Endodermal cell (in vitro differentiated cells): Measurements from ENCODE around the gene NFATC1. TPM values are rescaled to one million over a fixed set of nuclear protein-coding genes. Genes with fewer than 3 reads are reported as not detected.

Experiments used
- DNase-seq: peaks from one replicate; pipeline ENCODE4 v3.0.0-alpha.2; 2017
- H3K27ac ChIP-seq: 2 replicates; pipeline ENCODE4 v1.5.1; 2013; ENCODE audit warnings: mild to moderate bottlenecking, low read depth, low read length, moderate library complexity
- H3K27me3 ChIP-seq: 2 replicates; pipeline ENCODE4 v1.6.1; 2013; ENCODE audit warnings: mild to moderate bottlenecking, low read length, moderate library complexity; ENCODE audit not compliant: insufficient read depth, control insufficient read depth, poor library complexity, severe bottlenecking
- H3K36me3 ChIP-seq: 2 replicates; pipeline ENCODE4 v1.7.0; 2013; ENCODE audit warnings: mild to moderate bottlenecking, low read length, moderate library complexity; ENCODE audit not compliant: control insufficient read depth, insufficient read depth
- H3K4me1 ChIP-seq: one replicate; pipeline ENCODE4 v1.7.0; 2013; ENCODE audit warnings: low read length; ENCODE audit not compliant: control insufficient read depth, insufficient read depth
- H3K4me3 ChIP-seq: 2 replicates; pipeline ENCODE4 v1.5.1; 2013; ENCODE audit warnings: mild to moderate bottlenecking, low read length, moderate library complexity
- H3K9ac ChIP-seq: 2 replicates; pipeline ENCODE4 v1.6.1; 2013; ENCODE audit warnings: mild to moderate bottlenecking, low read length, moderate library complexity; ENCODE audit not compliant: poor library complexity, severe bottlenecking; ENCODE audit errors: extremely low read depth
- H3K9me3 ChIP-seq: 2 replicates; pipeline ENCODE4 v1.6.1; 2013; ENCODE audit warnings: mild to moderate bottlenecking, low read length, moderate library complexity; ENCODE audit not compliant: control insufficient read depth
- H3K27ac Mint-ChIP-seq: 2 replicates; pipeline ENCODE4 v1.8.0; 2020; ENCODE audit warnings: mixed read lengths
- H3K27me3 Mint-ChIP-seq: 2 replicates; pipeline ENCODE4 v1.8.0; 2021; ENCODE audit warnings: mild to moderate bottlenecking, mixed read lengths; ENCODE audit not compliant: insufficient read depth
- H3K36me3 Mint-ChIP-seq: 2 replicates; pipeline ENCODE4 v1.8.0; 2020; ENCODE audit warnings: low read depth, mixed read lengths
- H3K4me1 Mint-ChIP-seq: 2 replicates; pipeline ENCODE4 v1.8.0; 2020; ENCODE audit warnings: mixed read lengths
- H3K4me3 Mint-ChIP-seq: 2 replicates; pipeline ENCODE4 v1.8.0; 2020; ENCODE audit warnings: mild to moderate bottlenecking, moderate library complexity, mixed read lengths
- H3K9me3 Mint-ChIP-seq: 2 replicates; pipeline ENCODE4 v1.8.0; 2020; ENCODE audit warnings: mild to moderate bottlenecking, mixed read lengths
- CTCF ChIP-seq: fragments of 200-600 bp; sonication (generic); conservative IDR thresholded peaks from 2 replicates; pipeline ENCODE4 v1.5.0; 2021; ENCODE audit warnings: antibody characterized with exemption, mild to moderate bottlenecking
- WGBS, 2 experiments: methylation state at CpG; one replicate each; pipeline versions ENCODE4 v1.1.5 to v1.1.7; 2013; ENCODE audit warnings: missing lambda C conversion rate in 2 of 2, mixed read lengths in 1 of 2; ENCODE audit not compliant: insufficient coverage in 1 of 2, insufficient read length in 1 of 2; 5-methylcytosine and 5-hydroxymethylcytosine counted together
- total RNA-seq, 2 donors: library from RNA; stranded (reverse); fragmentation: NEBNext Ultra II Directional in 1 of 2; extraction: Animal tissue kit (Norgen Biotek cat#: 25700) in 1 of 2; gene quantifications; 2 replicates in 1 of 2; 3 replicates in 1 of 2; pipeline ENCODE4 v1.2.1, GENCODE V29; 2021

The NFATC1 gene
- total RNA-seq, 2 donors from 2014 or later, result 23.4 to 32.5 TPM

GRCh38 chr18:79476031-79476917 lies 80.5 kb downstream of the NFATC1 start:
- Histone ChIP-seq H3K27me3 (no peaks in the 10 kb centered on the region), H3K36me3 (no peaks in the 10 kb centered on the region), H3K27ac (no peak overlapping the region), H3K9me3 (no peaks in the 10 kb centered on the region), H3K4me1 (no peaks in the 10 kb centered on the region), H3K4me3 (no peak overlapping the region), H3K9ac (no peak overlapping the region)
- no peaks in the 10 kb centered on the region for H3K4me1 Mint-ChIP-seq
- no peak overlapping the region for H3K27ac Mint-ChIP-seq
- H3K9me3 Mint-ChIP-seq, result peaks cover 3% of the 10 kb centered on the region
- WGBS, 2 experiments, result 94 to 96% methylated on average over 25 to 54 of the region's 54 CpGs
- TF ChIP-seq CTCF, result no peak
- H3K36me3 Mint-ChIP-seq, result peaks cover 20% of the 10 kb centered on the region
- H3K4me3 Mint-ChIP-seq, result no peak overlapping the region
- H3K27me3 Mint-ChIP-seq, result no peaks in the 10 kb centered on the region
- DNase-seq, result no peak

GRCh38 chr18:79476918-79477571 lies 81.3 kb downstream of the NFATC1 start:
- Mint-ChIP-seq H3K4me1 (no peaks in the 10 kb centered on the region), H3K4me3 (no peak overlapping the region), H3K9me3 (peaks cover 3% of the 10 kb centered on the region), H3K27me3 (no peaks in the 10 kb centered on the region), H3K36me3 (peaks cover 18% of the 10 kb centered on the region), H3K27ac (peak overlapping the region; percentile 20)
- no peak overlapping the region for H3K9ac ChIP-seq
- no peak for DNase-seq
- H3K27me3 ChIP-seq, result no peaks in the 10 kb centered on the region
- no peaks in the 10 kb centered on the region for H3K36me3 ChIP-seq
- H3K4me1 ChIP-seq, result no peaks in the 10 kb centered on the region
- H3K4me3 ChIP-seq, result no peak overlapping the region
- TF ChIP-seq CTCF, result no peak
- no peak overlapping the region for H3K27ac ChIP-seq
- H3K9me3 ChIP-seq, result no peaks in the 10 kb centered on the region
- WGBS, 2 experiments, result 82 to 85% methylated on average over 10 to 13 of the region's 13 CpGs

GRCh38 chr18:79477711-79478483 lies 82.2 kb downstream of the NFATC1 start:
- Mint-ChIP-seq H3K4me3 (no peak overlapping the region), H3K27me3 (no peaks in the 10 kb centered on the region), H3K27ac (no peak overlapping the region), H3K9me3 (peaks cover 3% of the 10 kb centered on the region), H3K4me1 (no peaks in the 10 kb centered on the region), H3K36me3 (peaks cover 15% of the 10 kb centered on the region)
- WGBS, 2 experiments, result 94 to 95% methylated on average over 12 to 21 of the region's 22 CpGs
- Histone ChIP-seq H3K27ac (no peak overlapping the region), H3K4me1 (no peaks in the 10 kb centered on the region), H3K36me3 (no peaks in the 10 kb centered on the region), H3K27me3 (no peaks in the 10 kb centered on the region), H3K4me3 (no peak overlapping the region), H3K9me3 (no peaks in the 10 kb centered on the region), H3K9ac (no peak overlapping the region)
- no peak for DNase-seq
- TF ChIP-seq CTCF, result no peak
